ENCODE measurements around the gene PLCH1. TPM values are rescaled to one million over a fixed set of nuclear protein-coding genes. Genes with fewer than 3 reads are reported as not detected.

PLCH1 gene
- total and polyA plus RNA-seq, 10 of the 15 experiments (the other 5 are each of a cell fraction or from before 2014, with no cell fraction given) = 0.03 to 0.22 (median 0.04) TPM; not detected in 5

- Histone ChIP-seq H3K27ac (ENCODE audit: control insufficient read depth, insufficient read depth) (no peak overlapping the region), H4K20me1 (ENCODE audit: control insufficient read depth, insufficient read depth) (no peaks in the 10 kb centered on the region), H3K79me2 (ENCODE audit: control insufficient read depth, insufficient read depth, low read length) (no peaks in the 10 kb centered on the region), H3K4me2 (ENCODE audit: control insufficient read depth, insufficient read depth) (no peak overlapping the region), H3K4me1 (ENCODE audit: control insufficient read depth, insufficient read depth, low read length) (no peaks in the 10 kb centered on the region), H3K36me3 (ENCODE audit: control insufficient read depth in 2 of 2, insufficient read depth in 2 of 2, low read length in 1 of 2) (no peaks in the 10 kb centered on the region), H2AFZ (ENCODE audit: control insufficient read depth, low read depth, low read length) (no peak overlapping the region), H3K4me3 (no peak overlapping the region), H3K9me3 (replicated peaks; ENCODE audit: control insufficient read depth, insufficient read depth, low read length) (no peaks in the 10 kb centered on the region; the same call in 2 of the 3 replicates), H3K27me3 (replicated peaks in 1 of 2; ENCODE audit: control insufficient read depth in 2 of 2, insufficient read depth in 2 of 2, low read length in 1 of 2) (no peaks in the 10 kb centered on the region; a peak in 1 of 4 replicates), H3K9ac (ENCODE audit: control insufficient read depth, insufficient read depth, low read length) (no peak overlapping the region)
- POLR2A ChIA-PET = no interaction called here
- BruUV-seq (replicated peaks) = no TSS peak
- RAD21 ChIA-PET (ENCODE audit: unreplicated experiment) = no interaction called here
- in situ Hi-C loops (cut with MboI) (no loop called here), intact Hi-C loops (cut with micrococcal nuclease; ENCODE audit: unreplicated experiment) (no loop called here)
- WGBS (ENCODE audit: insufficient coverage, insufficient replicate concordance, low lambda C conversion rate, missing lambda C conversion rate) = 69% methylated on average over 2 of the region's 2 CpGs
- FAIRE-seq (no peak), DNase-seq (ENCODE audit: low read depth, low spot score) (no peak), ATAC-seq (no peak)
- CTCF ChIA-PET = no interaction called here
- SMC1A ChIA-PET (ENCODE audit: uncharacterized antibody, unreplicated experiment) = no interaction called here
- TF ChIP-seq ZSCAN29 (IDR thresholded peaks at IDR 0.05) (no peak), NRF1 (conservative IDR thresholded peaks at IDR 0.05; ENCODE audit: low read depth, low read length) (no peak), MAX (IDR thresholded peaks at IDR 0.05; ENCODE audit: low read depth, low read length) (no peak), SMAD5 (IDR thresholded peaks at IDR 0.05; ENCODE audit: low read depth) (no peak), IRF5 (IDR thresholded peaks at IDR 0.05; ENCODE audit: borderline replicate concordance) (no peak), MTA3 (IDR thresholded peaks at IDR 0.05; ENCODE audit: borderline replicate concordance, low read length) (no peak), ETV6 (conservative IDR thresholded peaks at IDR 0.05 in 1 of 2, IDR thresholded peaks at IDR 0.05 in 1 of 2; ENCODE audit: borderline replicate concordance in 1 of 2, low read depth in 1 of 2) (no peak), ASH2L (IDR thresholded peaks at IDR 0.05; ENCODE audit: borderline replicate concordance, low read depth) (no peak), SRF (IDR thresholded peaks at IDR 0.05; ENCODE audit: low read depth in 2 of 2, low read length in 2 of 2) (no peak), CEBPZ (IDR thresholded peaks at IDR 0.05; ENCODE audit: low read depth, low read length) (no peak)
Observed at GRCh38 chr3:155360281-155360680, 384.6 kb downstream of the PLCH1 start.
